PC-3 (cell line): ENCODE data around the gene PAX7.

ENCODE experiments used
- CTCF ChIP-seq: fragments of 300-600 bp; sonication (generic); conservative IDR thresholded peaks from 2 replicates; pipeline ENCODE4 v1.5.1; 2017; ENCODE audit warnings: antibody characterized with exemption, low read depth, mild to moderate bottlenecking, low read length
- EZH2 ChIP-seq: fragments of 300-600 bp; sonication (generic); IDR thresholded peaks from one replicate; pipeline ENCODE4 v1.6.1; 2017; ENCODE audit warnings: antibody characterized with exemption, mild to moderate bottlenecking, low read length; ENCODE audit not compliant: unreplicated experiment
- EZH2phosphoT487 ChIP-seq: fragments of 300-600 bp; sonication (generic); IDR thresholded peaks from 2 replicates; pipeline ENCODE4 v1.6.1; 2018; ENCODE audit warnings: mild to moderate bottlenecking, antibody characterized with exemption, low read length, borderline replicate concordance

- TF ChIP-seq CTCF (no peak), EZH2phosphoT487 (no peak), EZH2 (no peak)
These were observed 24.0 kb downstream of the PAX7 start for GRCh38 chr1:18654599-18654998.
